ENCODE measurements around the gene PAX7.

The PAX7 gene

DNA sequence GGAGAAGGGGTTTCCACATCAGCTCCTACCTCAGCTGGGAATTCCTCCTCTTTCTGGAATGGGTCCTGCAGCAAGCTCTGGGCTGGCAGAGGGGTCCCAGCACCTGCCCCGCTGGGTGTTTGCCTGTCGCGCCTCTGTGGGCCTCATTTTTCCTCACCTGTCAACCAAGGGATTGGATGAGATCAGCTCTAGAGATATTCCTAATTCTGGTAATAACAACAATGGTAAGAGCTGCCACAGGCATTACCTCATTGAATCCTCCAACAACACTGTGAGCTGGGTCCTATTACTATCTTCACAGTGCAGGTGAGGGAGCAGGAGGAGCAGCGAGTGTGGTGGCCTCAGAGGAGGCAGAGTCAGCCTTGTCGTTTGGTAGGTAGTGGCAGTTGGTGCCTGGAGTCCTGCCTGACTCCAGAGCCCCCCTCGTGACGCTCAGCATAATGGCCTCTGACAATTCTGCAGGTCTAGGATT, 23.3 kb upstream of the PAX7 start:
- no peak for DNase-seq (ENCODE audit: low read depth)
- no peak overlapping the region for H3K4me3 ChIP-seq (ENCODE audit: control insufficient read depth, low read depth, low read length)
- TF ChIP-seq, protein P1, sequence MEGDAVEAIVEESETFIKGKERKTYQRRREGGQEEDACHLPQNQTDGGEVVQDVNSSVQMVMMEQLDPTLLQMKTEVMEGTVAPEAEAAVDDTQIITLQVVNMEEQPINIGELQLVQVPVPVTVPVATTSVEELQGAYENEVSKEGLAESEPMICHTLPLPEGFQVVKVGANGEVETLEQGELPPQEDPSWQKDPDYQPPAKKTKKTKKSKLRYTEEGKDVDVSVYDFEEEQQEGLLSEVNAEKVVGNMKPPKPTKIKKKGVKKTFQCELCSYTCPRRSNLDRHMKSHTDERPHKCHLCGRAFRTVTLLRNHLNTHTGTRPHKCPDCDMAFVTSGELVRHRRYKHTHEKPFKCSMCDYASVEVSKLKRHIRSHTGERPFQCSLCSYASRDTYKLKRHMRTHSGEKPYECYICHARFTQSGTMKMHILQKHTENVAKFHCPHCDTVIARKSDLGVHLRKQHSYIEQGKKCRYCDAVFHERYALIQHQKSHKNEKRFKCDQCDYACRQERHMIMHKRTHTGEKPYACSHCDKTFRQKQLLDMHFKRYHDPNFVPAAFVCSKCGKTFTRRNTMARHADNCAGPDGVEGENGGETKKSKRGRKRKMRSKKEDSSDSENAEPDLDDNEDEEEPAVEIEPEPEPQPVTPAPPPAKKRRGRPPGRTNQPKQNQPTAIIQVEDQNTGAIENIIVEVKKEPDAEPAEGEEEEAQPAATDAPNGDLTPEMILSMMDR (IDR thresholded peaks at IDR 0.05; ENCODE audit: control insufficient read depth, insufficient read depth, low read depth, low read length, missing control alignments): no peak

DNA sequence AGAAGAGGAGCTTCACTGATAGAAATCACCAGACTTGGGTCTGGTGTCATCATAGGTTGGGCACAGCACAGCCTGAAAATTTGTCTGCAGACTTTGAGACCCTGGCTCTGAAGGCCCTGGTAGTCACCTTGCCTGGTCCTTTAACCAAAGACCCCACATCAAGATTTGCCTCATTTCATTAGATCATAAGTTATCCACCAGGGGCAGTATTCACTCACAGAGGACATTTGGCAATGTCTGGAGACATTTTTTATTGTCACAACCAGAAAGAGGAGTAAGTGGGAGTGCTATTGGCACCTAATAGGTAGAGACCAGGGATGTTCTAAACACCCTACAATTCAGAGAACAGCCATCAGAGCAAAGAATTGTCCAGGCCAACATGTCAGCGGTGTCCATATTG, 22.1 kb upstream of the PAX7 start:
- TF ChIP-seq, protein P1 (IDR thresholded peaks at IDR 0.05; ENCODE audit: control insufficient read depth, insufficient read depth, low read depth, low read length, missing control alignments): no peak
- no peak overlapping the region for H3K4me3 ChIP-seq (ENCODE audit: control insufficient read depth, low read depth, low read length)
- DNase-seq (ENCODE audit: low read depth): no peak

GRCh38 chr1:18611311-18611710, 19.3 kb upstream of the PAX7 start:
- TF ChIP-seq, protein P1 (IDR thresholded peaks at IDR 0.05; ENCODE audit: control insufficient read depth, insufficient read depth, low read depth, low read length, missing control alignments): no peak
- no peak overlapping the region for H3K4me3 ChIP-seq (ENCODE audit: control insufficient read depth, low read depth, low read length)
- DNase-seq (ENCODE audit: low read depth): no peak

- no peak overlapping the region for H3K4me3 ChIP-seq (ENCODE audit: control insufficient read depth, low read depth, low read length)
- no peak for DNase-seq (ENCODE audit: low read depth)
- TF ChIP-seq, protein P1 (IDR thresholded peaks at IDR 0.05; ENCODE audit: control insufficient read depth, insufficient read depth, low read depth, low read length, missing control alignments): no peak
These were observed 18.6 kb upstream of the PAX7 start for GRCh38 chr1:18612073-18612472.

- DNase-seq (ENCODE audit: low read depth): no peak
- TF ChIP-seq, protein P1 (IDR thresholded peaks at IDR 0.05; ENCODE audit: control insufficient read depth, insufficient read depth, low read depth, low read length, missing control alignments): no peak
- H3K4me3 ChIP-seq (ENCODE audit: control insufficient read depth, low read depth, low read length): no peak overlapping the region
These were observed 16.4 kb upstream of the PAX7 start for GRCh38 chr1:18614069-18614735.

DNA sequence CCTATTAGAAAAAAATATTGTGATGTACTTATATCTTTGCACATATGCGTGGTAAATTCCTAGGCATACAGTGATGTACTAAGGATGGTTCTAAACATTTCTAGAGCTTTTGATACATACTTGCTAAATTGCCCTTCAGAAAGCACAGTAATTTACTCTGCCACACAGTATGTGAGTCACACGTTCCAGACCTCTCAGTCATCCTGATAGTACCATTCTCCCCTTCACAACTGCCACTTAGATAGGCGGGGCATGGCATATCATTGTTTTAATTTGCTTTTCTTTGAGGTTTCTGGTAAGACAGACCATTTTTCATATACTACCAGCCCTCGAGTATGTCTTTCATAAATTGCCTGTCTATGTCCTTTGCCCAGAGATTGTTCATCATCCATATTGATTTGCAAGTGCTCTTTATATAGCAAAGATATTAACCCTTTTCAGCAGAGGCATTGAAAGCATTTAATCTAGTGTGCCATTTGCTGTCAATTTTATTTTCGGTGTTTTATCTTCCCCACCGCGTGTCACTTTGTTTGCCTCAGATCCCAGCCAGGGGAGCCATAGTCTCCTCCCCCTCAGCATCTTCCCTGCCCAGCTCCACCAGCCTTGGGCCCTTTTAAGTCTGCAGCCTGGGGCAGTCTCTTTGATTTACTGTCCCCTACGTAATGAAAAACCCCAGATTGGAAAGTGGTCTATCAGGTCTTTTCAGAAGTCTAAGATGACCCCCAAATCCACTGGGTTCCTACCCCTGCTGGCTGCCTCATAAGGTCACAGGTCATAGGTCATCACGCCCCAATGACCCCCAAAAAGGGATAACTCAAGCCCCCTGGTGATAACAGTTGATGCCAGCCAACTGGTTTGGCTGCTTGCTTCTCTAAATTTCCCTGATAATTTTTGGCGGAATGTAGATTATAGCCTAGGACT, 11.8 kb upstream of the PAX7 start:
- no peak overlapping the region for H3K4me3 ChIP-seq (ENCODE audit: control insufficient read depth, low read depth, low read length)
- no peak for DNase-seq (ENCODE audit: low read depth)
- TF ChIP-seq, protein P1 (IDR thresholded peaks at IDR 0.05; ENCODE audit: control insufficient read depth, insufficient read depth, low read depth, low read length, missing control alignments): no peak

Data from AG09309 (cell line).